Measurements from ENCODE around the gene ZSCAN9. TPM values are rescaled to one million over a fixed set of nuclear protein-coding genes. Genes with fewer than 3 reads are reported as not detected.
A peak's percentile ranks its signal among the peaks of the same experiment; 100 is the strongest.

Gene ZSCAN9
- total and polyA plus RNA-seq, 2 of the 13 experiments (the other 11 are each of a cell fraction or from before 2014, with no cell fraction given) = 14.6 to 17.8 TPM

DNA sequence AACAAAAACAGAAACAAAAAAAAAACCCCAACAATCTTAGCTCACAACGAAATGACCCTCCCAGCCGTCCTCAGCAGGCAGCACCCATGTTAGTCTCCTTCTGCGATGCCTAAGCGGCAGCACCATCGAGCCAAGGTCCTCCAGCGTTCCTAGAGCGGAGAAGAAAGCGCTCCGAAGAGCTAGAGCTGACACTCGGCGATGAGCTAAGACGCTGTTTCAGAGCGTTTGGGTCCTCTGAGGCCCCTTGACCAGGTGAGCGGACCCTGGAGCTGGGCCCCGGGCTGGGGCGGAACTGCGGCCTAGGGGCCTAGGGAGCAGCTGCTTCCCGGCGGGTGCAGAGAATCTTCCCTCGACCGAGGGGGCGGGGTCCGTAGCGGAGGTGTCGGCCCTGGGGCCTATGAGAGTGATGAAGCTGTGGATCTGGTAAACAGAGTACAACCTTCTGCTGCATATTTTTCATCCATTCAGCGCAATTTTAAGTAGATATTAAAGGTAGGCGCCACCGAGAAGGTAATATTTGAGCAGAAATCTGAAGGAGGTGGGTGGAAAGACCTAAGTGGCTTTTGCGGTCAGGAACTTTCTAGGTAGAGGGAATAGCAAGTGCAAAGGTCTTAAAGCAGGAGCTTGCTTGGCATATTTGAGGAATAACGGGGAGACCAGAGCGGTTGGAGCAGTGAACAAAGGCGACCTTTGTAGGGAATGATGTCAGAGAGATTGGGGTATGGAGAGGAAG, 42.1 kb downstream of the ZSCAN9 start, which contains the start of gene ZSCAN26 (continued):
- TF ChIP-seq CTCF (CRISPR knock-in tag; IDR thresholded peaks at IDR 0.05) (peak; percentile 22; the same call in 1 of the 2 replicates), TEAD3 (CRISPR knock-in tag; optimal IDR thresholded peaks at IDR 0.05; ENCODE audit: borderline replicate concordance) (peak; percentile 74), ZNF576 (CRISPR knock-in tag; IDR thresholded peaks at IDR 0.05) (no peak), ZNF337 (CRISPR knock-in tag; IDR thresholded peaks at IDR 0.05; ENCODE audit: borderline replicate concordance, low read depth) (0 out of 2 replicates have a peak, but pooled peaks have one; percentile 50), ZNF256 (CRISPR knock-in tag; conservative IDR thresholded peaks at IDR 0.05) (no peak; the same call in 1 of the 2 replicates), ZNF557 (CRISPR knock-in tag; IDR thresholded peaks at IDR 0.05) (0 out of 2 replicates have a peak, but pooled peaks have one; percentile 81), ZNF788 (CRISPR knock-in tag; IDR thresholded peaks at IDR 0.05; ENCODE audit: borderline replicate concordance) (peak; percentile 65; the same call in 1 of the 2 replicates), ZNF552 (CRISPR knock-in tag; IDR thresholded peaks at IDR 0.05; ENCODE audit: borderline replicate concordance) (no peak), KLF16 (CRISPR knock-in tag; IDR thresholded peaks at IDR 0.05) (peak in 1 of 2 experiments; percentile 94; a peak in 2 of 4 replicates), ZNF441 (CRISPR knock-in tag; IDR thresholded peaks at IDR 0.05; ENCODE audit: borderline replicate concordance) (no peak; the same call in 1 of the 2 replicates), ZNF34 (CRISPR knock-in tag; IDR thresholded peaks at IDR 0.05; ENCODE audit: borderline replicate concordance) (no peak), ZNF660 (CRISPR knock-in tag; IDR thresholded peaks at IDR 0.05; ENCODE audit: borderline replicate concordance, low read depth) (no peak), KDM5B (CRISPR knock-in tag; IDR thresholded peaks at IDR 0.05; ENCODE audit: borderline replicate concordance) (peak; percentile 97), ZSCAN12 (CRISPR knock-in tag; IDR thresholded peaks at IDR 0.05) (0 out of 2 replicates have a peak, but pooled peaks have one; percentile 57), MAF1 (CRISPR knock-in tag; IDR thresholded peaks at IDR 0.05; ENCODE audit: borderline replicate concordance) (0 out of 2 replicates have a peak, but pooled peaks have one; percentile 70), ZBTB3 (CRISPR knock-in tag; IDR thresholded peaks at IDR 0.05; ENCODE audit: borderline replicate concordance, low read depth) (0 out of 2 replicates have a peak, but pooled peaks have one; percentile 18), ZNF572 (CRISPR knock-in tag; IDR thresholded peaks at IDR 0.05) (0 out of 2 replicates have a peak, but pooled peaks have one; percentile 45), ISX (CRISPR knock-in tag; conservative IDR thresholded peaks at IDR 0.05) (0 out of 2 replicates have a peak, but pooled peaks have one; percentile 73)
- TF ChIP-seq, protein P1, sequence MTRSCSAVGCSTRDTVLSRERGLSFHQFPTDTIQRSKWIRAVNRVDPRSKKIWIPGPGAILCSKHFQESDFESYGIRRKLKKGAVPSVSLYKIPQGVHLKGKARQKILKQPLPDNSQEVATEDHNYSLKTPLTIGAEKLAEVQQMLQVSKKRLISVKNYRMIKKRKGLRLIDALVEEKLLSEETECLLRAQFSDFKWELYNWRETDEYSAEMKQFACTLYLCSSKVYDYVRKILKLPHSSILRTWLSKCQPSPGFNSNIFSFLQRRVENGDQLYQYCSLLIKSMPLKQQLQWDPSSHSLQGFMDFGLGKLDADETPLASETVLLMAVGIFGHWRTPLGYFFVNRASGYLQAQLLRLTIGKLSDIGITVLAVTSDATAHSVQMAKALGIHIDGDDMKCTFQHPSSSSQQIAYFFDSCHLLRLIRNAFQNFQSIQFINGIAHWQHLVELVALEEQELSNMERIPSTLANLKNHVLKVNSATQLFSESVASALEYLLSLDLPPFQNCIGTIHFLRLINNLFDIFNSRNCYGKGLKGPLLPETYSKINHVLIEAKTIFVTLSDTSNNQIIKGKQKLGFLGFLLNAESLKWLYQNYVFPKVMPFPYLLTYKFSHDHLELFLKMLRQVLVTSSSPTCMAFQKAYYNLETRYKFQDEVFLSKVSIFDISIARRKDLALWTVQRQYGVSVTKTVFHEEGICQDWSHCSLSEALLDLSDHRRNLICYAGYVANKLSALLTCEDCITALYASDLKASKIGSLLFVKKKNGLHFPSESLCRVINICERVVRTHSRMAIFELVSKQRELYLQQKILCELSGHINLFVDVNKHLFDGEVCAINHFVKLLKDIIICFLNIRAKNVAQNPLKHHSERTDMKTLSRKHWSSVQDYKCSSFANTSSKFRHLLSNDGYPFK (CRISPR knock-in tag; IDR thresholded peaks at IDR 0.05; ENCODE audit: borderline replicate concordance) = peak; percentile 90
- TF ChIP-seq, protein P2, sequence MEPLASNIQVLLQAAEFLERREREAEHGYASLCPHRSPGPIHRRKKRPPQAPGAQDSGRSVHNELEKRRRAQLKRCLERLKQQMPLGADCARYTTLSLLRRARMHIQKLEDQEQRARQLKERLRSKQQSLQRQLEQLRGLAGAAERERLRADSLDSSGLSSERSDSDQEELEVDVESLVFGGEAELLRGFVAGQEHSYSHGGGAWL (CRISPR knock-in tag; IDR thresholded peaks at IDR 0.05) = peak; percentile 94
- TF ChIP-seq, protein P3, sequence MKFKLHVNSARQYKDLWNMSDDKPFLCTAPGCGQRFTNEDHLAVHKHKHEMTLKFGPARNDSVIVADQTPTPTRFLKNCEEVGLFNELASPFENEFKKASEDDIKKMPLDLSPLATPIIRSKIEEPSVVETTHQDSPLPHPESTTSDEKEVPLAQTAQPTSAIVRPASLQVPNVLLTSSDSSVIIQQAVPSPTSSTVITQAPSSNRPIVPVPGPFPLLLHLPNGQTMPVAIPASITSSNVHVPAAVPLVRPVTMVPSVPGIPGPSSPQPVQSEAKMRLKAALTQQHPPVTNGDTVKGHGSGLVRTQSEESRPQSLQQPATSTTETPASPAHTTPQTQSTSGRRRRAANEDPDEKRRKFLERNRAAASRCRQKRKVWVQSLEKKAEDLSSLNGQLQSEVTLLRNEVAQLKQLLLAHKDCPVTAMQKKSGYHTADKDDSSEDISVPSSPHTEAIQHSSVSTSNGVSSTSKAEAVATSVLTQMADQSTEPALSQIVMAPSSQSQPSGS (CRISPR knock-in tag; IDR thresholded peaks at IDR 0.05) = peak; percentile 82
